ENCODE results near the gene GADD45A.

The GADD45A gene

DNA sequence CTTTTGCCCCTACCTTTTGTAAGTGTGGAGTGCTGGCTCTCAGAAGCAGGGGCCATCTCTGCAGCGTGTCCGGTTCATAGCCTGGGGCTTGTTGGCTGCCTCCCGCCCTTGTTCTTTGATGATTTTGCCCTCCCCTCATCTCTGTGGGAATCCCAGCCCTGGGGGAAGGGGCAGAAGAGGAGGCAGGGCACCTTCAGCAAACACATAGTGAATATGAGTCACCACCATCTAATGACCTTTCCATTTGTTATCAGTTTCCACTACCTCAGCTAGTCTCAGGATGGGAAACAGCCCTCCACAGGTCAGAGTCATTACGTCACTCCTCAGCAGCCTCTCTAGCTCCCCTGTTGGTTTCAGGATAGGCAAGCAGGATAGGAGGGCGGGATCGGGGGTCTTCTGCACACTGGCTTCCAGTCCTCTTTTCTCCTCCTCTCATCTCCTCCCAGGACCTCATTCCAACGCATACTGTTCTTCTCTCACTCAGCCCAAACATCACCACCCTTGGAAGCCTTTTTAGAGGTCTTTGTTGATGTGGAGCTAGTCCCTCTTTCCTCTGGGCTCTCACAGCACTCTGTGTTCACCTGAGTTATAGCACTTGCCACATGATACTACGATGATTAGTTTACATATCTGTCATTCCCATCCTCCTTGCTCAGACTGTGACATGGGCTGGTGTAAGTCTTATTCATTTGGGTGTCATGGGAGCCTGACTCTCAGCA lies 15.8 kb downstream of the GADD45A start:
- TF ChIP-seq CTCF (conservative IDR thresholded peaks at IDR 0.05; ENCODE audit: low read depth), result no peak
- no peak for DNase-seq (ENCODE audit: low spot score)
- 0 out of 2 replicates have a peak overlapping the region, but pooled peaks have one; percentile 21 for H3K27ac ChIP-seq
- ChIA-PET POLR2A (ENCODE audit: low non-redundant PET) (no interaction called here), CTCF (no interaction called here)

DNA sequence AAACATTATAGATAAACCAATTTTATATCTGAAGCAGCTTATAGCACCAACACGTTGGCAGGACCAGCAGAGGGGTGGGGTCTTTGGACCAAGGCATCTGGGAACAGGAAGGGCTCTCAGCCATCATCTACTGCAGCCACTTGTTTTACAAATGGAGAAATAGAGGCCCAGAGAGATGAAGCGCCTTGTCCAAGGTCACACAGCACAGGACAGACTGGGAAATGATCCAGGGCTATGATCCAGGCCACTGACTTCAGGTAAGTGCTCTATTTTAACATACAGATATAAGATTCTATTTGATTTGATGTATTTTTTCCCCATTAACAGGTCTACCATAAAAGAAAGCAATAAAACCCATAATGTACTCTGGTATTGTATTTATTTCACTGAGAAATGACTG lies 16.9 kb downstream of the GADD45A start:
- ChIA-PET CTCF (no interaction called here), POLR2A (ENCODE audit: low non-redundant PET) (no interaction called here)
- H3K27ac ChIP-seq, result no peak overlapping the region
- TF ChIP-seq CTCF (conservative IDR thresholded peaks at IDR 0.05; ENCODE audit: low read depth), result no peak
- DNase-seq (ENCODE audit: low spot score), result no peak

- POLR2A ChIA-PET (ENCODE audit: low non-redundant PET), result no interaction called here
- TF ChIP-seq CTCF (conservative IDR thresholded peaks at IDR 0.05; ENCODE audit: low read depth), result no peak
- CTCF ChIA-PET, result interaction anchor here (0.6 to 0.7 kb wide), 2 partner anchors 14 to 417 kb away, joined by 3 read pairs; no protein-coding TSS in a partner anchor
- no peak overlapping the region for H3K27ac ChIP-seq
- DNase-seq (ENCODE audit: low spot score), result no peak
Measured at GRCh38 chr1:67704351-67704750, 19.4 kb downstream of the GADD45A start.

- DNase-seq (ENCODE audit: low spot score), result no peak
- TF ChIP-seq CTCF (conservative IDR thresholded peaks at IDR 0.05; ENCODE audit: low read depth), result no peak
- ChIA-PET POLR2A (ENCODE audit: low non-redundant PET) (no interaction called here), CTCF (interaction anchor here (0.6 kb wide), 1 partner anchor 65 kb away, joined by 3 read pairs; no protein-coding TSS in a partner anchor)
- H3K27ac ChIP-seq, result no peak overlapping the region
Measured at GRCh38 chr1:67705735-67706453, 20.9 kb downstream of the GADD45A start.

DNA sequence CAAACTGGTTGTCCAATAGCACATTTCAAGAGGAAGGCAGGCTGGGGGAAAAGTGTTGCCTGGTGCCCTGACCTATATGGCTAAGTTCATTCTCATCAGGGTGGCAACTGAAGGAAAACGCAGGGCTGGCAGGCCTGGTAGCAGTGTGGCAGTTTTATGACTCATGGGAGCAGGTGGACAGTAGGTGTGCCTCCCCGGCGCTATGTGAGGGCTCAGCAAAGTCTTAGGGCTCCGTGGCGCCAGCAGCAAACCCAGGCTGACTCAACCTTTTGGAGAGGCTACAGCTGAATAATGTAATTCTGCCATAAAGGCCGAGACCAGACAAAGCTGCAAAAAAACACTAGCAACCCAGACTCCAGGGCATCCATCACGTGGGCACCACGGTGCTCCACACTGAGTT lies 23.6 kb downstream of the GADD45A start:
- DNase-seq (ENCODE audit: low spot score), result peak; percentile 67
- ChIA-PET POLR2A (ENCODE audit: low non-redundant PET) (no interaction called here), CTCF (interaction anchor here (1.0 kb wide), 1 partner anchor 173 kb away, joined by 3 read pairs; no protein-coding TSS in a partner anchor)
- peak overlapping the region; percentile 78 for H3K27ac ChIP-seq
- no peak for TF ChIP-seq CTCF (conservative IDR thresholded peaks at IDR 0.05; ENCODE audit: low read depth)

DNA sequence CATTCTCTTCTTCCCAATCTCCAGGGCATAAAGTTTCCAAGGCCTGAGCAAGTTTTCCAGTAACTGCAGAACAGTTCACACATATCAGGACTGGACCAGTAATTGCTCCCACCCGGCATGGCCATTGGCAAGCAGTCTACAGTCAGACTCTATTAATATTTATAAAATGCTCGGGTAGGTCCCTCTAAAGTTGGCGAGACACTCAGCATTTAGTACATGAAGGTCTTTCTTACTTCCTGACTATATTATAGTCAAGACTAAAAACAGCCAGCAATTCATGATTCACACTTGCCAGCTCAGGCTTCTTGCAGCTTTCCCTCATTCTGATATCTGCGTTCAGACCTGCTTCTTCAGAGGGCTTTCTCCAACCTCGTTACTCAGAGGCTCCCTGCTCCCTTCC lies 25.4 kb downstream of the GADD45A start:
- no peak for TF ChIP-seq CTCF (conservative IDR thresholded peaks at IDR 0.05; ENCODE audit: low read depth)
- POLR2A ChIA-PET (ENCODE audit: low non-redundant PET), result no interaction called here
- peak overlapping the region; percentile 68 for H3K27ac ChIP-seq

More for the DNA sequence above, 25.4 kb downstream of the GADD45A start:
- no peak for DNase-seq (ENCODE audit: low spot score)
- CTCF ChIA-PET, result no interaction called here
